8988T (cell line): Measurements from ENCODE around the gene ARHGEF12.
A peak's percentile ranks its signal among the peaks of the same experiment; 100 is the strongest.

ENCODE experiments used
- DNase-seq: peaks from one replicate; pipeline ENCODE4 v3.0.0; 2011

The ARHGEF12 gene, protein sequence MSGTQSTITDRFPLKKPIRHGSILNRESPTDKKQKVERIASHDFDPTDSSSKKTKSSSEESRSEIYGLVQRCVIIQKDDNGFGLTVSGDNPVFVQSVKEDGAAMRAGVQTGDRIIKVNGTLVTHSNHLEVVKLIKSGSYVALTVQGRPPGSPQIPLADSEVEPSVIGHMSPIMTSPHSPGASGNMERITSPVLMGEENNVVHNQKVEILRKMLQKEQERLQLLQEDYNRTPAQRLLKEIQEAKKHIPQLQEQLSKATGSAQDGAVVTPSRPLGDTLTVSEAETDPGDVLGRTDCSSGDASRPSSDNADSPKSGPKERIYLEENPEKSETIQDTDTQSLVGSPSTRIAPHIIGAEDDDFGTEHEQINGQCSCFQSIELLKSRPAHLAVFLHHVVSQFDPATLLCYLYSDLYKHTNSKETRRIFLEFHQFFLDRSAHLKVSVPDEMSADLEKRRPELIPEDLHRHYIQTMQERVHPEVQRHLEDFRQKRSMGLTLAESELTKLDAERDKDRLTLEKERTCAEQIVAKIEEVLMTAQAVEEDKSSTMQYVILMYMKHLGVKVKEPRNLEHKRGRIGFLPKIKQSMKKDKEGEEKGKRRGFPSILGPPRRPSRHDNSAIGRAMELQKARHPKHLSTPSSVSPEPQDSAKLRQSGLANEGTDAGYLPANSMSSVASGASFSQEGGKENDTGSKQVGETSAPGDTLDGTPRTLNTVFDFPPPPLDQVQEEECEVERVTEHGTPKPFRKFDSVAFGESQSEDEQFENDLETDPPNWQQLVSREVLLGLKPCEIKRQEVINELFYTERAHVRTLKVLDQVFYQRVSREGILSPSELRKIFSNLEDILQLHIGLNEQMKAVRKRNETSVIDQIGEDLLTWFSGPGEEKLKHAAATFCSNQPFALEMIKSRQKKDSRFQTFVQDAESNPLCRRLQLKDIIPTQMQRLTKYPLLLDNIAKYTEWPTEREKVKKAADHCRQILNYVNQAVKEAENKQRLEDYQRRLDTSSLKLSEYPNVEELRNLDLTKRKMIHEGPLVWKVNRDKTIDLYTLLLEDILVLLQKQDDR (N-terminal part only)

DNA sequence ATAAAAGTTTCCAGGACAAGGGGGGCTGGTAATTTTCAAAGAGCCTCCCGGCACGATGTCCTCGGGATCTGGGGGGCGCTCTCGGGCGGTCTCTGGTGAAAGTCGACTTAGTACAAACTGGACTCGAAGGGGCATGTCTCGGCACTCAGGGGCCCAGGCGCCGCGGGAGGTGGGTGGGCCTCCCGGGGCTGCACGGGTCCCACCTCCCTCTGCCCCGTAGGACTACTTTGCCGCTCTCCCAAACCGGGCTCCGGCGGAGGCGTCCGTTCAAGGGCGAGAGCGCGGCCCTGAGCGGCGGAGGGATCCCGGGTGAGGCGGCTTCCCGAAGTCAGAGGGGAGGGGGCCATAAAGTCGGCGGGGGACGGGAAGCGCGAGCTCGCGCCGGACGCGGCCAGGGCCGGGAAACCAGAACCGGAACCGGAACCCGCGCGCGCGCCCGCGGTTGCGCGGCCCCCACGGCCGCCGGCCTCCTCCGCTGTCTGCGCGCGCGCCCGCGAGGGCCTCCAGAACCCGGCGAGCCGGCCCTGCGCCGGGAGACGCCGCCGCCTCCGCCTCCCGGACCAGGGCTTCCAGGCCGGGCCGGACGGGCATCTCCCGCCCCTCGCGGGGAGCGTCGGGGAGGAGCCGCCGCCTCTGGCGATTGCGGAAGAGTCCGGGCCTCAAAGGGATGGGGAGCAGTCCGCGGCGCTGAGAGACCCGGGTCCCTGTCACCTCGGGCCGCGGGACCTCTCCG, at the start of gene ARHGEF12:
ARHGEF12 (plus strand) TSS at position 506 of the 733 bp plus-strand sequence. CDS start 831 bp downstream, outside the sequence.
- peak; percentile 95 for DNase-seq

DNA sequence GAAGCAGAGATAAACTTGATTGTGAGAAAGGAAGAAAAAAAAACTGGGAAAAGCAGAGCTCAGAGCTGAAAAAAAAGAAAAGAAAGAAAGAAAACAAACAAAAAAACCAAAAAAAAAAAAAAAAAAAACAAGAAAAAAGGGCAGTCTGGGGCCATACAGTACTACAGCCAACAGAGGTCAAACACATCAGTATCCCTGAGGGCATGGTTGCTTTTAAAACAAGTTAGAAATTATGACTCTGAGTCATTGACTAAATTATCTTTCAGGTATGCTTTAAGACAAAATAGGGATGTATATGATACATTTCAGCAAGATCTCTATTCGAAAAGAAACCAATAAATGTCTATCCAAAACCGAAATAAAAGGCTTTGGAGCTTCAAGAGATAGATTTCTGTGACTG, 48.2 kb upstream of the ARHGEF12 start:
- DNase-seq = no peak

DNA sequence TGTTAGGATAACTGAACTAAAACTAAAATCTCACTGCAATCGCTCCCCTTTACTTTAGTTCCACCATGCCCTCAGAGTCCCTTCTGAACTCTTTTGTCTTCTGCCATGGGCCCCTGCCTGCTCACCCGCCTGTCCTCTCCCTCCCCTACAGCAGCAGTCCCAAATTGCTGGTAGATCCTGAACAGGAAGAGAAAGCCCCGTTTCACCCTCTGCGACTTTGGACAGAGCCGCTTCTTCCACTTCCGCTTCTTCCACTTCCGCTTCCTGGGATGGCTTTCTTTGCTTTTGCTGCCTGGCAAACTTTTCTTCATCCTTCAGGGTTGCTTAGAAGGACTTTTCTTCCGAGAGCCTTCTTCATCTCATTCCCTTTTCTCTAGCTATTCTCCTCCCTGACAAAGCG, 46.8 kb upstream of the ARHGEF12 start:
- DNase-seq = no peak

DNA sequence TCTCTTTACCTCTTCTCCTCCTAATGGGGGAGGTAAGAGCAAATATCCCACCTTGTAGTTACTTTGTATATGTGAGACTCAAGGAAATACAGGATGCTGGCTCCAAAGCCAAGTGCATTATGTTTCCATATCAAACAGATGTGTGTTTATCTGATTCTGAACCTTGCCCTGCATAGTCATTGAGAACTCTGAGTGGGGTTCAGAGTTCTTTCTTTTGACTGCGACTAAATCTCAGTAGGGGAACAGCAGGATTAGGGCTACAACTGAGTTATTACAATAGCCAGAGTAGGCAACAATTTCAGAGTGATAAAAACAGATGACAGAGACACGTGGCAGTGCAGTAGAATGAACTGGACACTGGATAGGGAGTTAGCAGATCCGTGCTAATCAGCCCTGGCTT, 45.3 kb upstream of the ARHGEF12 start:
- DNase-seq = no peak

DNA sequence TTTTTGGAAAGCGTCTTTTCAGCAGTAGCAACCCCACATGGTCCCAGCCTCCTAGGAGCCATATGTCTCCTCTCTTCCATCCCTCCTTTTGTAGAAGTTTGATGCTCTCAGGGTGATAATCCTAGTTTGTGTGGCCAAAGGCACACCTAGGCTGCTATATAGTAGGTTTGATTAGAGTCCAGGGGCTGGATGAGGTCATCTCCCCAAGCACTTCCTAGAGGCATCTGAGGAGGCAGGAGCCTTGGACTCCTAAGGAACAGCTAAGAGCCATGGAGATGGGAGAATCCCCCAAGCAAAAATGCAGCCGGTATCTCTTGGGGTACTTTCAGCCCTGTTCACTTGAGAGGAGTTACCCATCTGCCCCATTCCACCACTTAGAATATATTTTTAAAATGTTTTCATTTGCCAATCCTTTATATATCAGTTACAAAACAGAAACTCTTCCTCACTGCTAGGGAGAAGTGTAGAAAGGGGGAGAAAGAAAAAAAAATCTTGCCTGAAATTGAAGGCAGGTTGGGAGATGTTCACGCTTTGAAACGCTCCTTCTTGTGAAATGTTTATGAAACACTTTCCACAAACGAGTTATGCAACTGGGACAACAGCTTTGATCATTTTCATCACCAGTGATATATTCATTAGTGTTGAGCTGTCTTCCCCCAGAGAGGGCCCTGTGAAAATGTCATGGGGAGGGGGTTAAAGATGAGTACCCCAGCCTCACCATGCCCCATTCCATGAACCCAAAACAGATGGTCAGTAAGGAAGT, 43.0 kb upstream of the ARHGEF12 start:
- DNase-seq = no peak

DNA sequence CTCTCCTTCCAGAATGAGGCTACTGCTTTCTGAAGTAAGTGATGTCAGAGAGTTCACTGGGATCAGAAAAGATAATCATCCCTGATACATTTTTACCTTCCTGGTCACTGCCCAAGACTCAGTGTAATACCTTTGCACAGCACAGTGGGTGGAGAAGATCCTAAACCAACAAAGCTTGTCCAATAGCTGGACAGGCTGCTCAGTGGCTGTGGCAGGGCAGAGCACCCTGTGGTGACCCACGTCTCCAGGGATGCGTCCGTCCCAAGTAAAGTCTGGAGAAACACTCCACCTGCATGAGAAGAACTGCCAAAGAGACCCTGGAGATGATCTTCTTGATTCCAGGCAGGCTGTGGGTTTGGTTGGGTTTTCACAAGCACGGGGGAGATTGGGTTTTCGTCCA, 42.1 kb upstream of the ARHGEF12 start:
- no peak for DNase-seq

DNA sequence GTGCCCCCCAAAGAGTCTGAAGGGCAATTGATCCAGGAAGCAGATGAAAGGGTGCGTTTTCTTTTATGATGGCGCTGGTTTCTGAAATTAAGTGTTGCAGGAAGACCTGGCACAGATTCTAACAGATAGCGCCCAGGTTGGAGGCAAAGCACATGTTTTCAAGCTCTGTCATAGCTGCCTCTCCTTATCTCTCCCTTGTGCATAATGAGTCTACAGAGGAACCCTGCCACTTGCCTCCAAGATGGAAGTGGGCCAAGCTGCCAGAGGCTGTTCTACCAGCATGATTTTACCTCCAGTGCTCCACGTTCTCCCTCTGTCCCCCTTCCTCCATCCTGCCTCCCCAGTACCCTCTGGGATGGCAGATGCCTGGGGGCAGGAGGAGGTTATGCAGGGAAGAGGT, 41.1 kb upstream of the ARHGEF12 start:
- no peak for DNase-seq

DNA sequence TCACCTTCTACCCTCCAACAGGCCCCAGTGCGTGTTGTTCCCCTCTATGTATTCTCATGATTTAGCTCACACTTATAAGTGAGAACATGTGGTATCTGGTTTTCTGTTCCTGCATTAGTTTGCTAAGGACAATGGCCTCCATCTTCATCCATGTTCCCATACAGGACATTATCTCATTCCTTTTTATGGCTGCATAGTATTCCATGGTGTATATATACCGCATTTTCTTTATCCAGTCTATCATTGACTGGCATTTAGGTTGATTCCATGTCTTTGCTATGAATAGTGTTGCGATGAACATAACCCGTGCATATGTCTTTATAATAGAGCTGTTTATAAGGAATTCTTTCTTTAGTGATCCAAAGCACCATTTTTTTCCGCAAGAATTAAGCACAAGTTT, 39.7 kb upstream of the ARHGEF12 start:
- DNase-seq = no peak

DNA sequence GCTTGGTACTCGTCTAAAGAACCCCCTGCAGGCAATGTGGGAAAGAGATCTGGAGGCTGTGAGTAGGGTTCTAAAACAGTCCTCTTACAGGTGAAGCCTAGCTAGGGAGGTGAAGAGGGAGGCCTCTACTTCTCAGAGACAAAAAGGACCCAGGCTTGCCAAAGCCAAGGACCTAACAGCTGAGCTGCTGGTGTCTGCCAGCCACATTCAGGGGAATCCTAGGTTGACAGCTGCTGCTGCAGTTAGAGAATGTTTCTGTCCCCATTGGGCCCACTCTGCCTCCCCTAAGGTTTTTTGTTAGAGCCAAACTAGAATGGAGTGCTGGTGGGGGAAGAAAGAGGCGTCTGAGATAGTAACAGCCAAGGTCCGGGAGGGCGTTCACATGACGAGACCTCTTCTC, 37.8 kb upstream of the ARHGEF12 start:
- no peak for DNase-seq

DNA sequence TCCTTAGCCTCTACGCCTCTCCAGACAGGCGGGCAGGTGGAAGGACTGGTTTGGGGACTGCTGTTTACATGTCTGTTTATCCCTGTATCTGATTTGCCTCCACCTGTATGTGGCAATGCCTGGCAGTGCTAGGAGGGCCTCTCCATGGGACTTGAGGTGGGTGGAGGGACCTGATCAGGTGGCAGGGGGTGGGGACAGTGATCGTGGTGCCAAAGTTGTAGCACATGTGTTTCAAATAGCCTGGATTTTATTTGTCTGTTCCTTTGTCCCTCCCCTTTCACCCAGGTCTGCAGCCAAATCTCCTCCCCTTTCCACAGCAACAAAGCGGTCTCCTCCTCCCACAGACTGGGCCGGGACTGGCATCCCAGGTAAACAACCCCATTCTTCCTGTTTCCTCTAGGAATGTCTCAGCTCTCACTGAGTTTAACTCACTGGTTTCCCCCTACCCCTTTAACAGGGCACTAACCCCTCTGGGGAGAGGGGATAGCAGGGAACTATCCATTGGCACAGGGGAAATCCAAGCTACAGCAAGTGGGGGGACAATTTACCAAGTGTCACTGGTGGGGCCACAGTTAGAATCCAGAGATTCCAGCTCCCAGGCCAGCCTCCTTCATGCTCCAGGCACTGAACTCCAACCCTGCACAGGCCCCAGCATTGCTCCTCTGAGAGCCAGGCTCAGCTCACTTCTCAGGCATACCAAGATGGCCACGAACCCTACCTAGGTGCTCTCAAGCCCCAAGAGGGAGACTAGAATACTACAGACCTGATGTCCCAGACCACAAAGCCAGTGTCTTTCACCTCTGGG, 34.0 kb upstream of the ARHGEF12 start:
- DNase-seq = no peak

DNA sequence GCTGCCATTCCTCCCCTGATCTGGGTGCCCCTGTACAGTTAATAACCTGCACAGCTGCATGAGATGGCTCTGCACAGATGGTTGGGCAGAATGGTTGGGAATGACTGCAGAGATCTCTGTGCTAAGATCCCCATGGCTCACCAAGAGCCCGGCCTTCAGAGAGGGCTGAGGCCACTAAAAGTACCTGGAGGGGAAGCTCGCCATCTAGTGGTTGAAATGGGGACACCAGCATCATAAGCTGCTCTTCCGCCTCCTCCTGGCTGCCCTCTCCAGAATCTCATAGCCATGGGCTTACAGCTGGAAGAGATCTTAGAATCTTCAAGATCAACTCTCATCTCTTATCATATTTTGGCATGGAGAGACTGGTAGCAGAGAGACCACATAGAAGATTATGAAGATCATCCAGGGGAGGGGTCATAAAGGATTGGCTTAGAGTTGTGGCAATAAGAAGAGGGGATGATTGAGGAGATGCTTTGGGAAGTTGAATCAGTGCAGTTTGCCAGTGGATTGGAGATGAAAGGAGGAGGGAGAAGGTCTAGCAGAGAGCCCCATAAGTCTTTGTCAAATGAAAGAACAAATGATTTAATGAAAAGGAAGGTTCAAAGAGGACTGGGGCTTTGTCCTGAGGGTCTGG, 33.1 kb upstream of the ARHGEF12 start:
- DNase-seq = peak; percentile 70

DNA sequence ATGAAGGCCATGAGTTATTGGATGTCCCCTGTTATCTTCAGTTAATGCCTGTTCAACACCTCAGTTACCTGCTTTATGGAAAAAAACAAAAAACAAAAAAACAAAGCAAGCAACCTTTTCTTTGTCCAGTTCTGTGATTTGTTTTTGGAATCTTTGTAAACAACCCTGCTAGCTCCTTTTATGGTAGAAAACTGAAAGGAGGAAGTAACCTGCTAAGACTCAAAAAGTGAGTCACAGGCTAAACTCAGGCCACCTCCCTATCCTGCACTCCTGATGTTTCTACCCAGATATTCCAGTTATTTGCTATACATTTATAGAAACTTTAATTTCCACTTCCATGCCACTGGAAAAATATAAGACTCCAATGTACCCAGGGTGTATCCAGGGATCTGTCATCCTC, 31.7 kb upstream of the ARHGEF12 start:
- no peak for DNase-seq

DNA sequence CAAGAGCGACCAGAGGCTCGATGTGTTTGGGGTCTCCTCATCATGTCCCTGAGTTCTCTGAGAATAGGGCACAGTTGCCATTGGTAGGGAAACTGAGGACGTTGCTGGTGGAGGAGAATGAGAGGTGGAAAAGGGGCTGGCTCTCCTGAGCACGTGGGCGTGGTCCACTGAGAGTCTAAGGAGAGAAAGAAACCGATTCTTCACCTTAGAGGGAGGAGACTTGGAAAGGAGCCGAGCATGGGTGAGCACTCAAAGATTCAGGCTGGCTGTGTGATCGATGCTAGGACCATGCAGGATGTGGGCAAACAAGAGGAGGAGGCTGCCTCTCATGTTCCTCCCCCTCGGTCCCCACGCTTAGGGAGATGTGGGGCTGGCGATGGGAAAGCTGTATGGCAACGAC, 30.9 kb upstream of the ARHGEF12 start:
- no peak for DNase-seq

DNA sequence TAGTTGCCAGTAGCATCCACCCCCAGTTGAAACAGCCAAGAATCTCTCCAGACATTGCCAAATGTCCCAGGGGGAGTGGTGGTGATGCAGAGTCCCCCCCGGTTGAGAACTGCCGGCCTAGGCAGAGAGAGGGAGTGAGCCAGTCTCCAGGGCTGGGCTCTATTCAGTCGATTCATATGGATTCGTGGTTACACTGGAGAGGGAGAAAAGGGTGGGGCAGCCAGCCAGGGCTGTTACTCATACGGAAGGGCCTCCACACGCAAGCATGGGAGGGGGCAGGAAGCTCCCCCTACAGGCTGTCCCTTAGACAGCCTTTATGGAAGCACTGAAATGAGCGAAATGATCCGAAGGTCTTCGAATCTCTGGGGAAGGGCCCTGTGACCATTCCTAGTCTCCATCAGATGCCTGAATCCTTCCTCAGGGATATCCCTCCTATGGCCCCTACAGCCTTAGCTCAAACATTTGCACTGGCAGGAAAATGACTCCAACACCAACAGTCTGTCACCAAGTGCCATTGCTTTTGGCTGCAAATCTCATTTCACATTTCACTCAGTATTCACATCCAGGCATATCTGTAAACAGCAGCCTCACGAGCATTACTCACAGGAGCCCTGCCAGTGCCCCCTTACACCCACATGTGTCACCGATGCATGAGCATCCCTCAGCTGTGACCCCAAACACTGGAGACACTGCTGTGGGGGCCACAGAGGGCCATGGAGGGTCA, 29.5 kb upstream of the ARHGEF12 start:
- peak; percentile 69 for DNase-seq

DNA sequence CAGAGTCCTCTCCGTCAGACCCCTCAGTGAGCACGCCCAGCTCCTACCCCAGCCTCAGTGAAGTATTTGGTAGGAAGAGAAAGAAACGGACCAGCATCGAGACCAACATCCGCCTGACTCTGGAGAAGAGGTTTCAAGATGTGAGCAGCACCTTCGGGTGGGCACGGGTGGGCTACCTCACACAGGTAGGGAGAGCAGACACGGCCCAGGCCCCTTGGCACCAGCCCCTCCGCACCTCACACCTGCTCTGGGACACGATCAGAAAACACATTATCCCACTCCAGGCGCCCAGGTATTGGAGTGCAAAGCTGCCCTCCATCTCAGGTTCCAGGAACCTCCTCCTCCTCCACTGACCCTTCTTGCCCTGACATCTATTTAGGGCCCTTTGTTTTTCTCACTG, 28.7 kb upstream of the ARHGEF12 start:
- no peak for DNase-seq

DNA sequence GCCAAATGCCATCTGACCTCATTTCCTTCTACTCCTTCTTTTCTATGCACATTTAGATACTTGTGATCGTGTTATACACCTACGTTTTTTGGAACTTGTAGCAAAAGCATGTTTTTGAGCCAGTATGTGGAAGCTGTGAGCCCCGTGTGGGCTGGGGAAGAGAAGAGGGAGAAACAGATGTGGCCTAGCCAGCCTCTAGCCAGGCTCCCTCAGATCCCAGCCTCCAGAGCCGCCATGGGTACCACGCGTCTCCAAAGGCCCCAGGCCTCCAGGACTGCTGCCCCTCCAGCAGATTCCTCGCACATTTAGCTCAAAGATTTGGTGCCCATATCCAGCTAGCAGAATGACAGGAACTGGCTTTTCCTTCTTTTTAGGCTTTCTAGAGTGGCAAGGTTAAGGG, 28.1 kb upstream of the ARHGEF12 start:
- DNase-seq = no peak

DNA sequence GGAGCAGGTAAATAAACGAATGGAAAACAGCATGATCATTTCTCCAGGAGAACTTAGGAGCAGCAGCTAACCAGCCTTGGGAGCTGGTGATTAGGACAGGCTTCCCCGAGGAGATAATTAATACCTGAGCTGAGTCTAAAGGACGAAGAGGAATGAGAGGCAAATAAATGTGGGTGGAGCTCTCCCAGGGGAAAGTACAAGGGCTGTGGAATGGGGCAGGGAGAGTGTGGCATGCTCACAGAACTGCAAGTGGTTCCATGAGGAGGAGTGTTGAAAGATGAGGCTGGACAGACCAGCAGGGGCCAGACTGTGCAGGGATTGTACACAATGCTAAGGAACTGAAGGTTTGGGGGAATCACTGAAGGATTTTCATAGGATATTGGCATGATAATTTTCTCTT, 25.3 kb upstream of the ARHGEF12 start:
- DNase-seq = no peak

DNA sequence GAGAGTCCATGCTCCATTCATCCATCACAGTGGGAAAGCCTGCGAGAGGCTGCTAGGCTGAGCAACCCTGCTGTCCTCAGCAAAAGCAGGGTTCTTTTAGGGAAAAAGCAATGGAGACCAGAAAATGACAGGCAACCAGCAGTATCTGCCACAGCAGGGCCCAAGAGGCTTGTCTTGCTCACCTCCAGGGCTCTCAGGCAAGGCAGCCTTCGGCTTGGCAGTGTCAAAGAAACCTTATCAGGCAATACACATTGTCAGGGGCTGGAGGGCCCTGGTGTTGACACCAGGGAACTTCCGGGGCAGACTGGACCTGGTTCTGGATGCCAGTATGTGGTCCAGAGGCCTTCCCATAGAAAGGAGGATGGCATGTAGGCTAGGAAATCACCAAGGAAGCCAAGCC, 21.4 kb upstream of the ARHGEF12 start:
- no peak for DNase-seq

DNA sequence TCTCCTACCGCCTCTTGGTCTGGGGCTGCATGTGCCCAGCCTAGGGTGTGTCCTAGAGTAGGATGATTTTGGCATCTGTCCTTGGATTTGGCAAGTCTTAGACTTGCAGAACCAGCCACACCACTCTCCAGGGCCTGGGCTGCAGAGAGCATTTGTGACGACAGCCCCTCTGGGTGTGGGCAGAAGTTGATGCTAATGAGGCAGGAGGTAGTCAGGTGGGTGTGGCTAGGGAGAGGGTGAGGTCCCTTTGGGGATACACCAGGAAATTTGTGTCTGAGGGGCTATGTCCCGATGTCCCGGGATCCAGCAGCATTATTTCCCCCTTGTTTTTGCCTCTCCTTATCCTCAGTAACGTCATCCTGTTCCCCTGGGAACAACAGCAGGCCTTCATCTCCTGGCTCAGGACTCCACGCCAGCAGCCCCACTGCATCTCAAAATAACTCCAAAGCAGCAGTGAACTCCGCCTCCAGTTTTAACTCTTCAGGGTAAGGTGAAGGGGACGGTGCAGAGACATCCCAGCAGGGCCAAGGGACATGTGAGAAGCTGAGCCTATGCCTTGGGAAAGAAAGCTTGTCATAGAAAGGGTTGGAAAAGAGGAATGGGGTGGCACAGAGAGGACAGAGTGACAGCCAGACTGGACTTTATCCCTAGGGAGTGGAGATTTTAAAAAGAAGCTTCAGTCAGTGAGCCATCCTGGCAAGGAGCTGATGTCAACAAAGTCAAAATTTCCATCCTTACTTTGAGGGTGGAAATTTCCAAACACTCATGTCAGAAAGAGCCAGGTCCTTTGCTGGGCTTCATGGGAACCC, 19.1 kb upstream of the ARHGEF12 start:
- DNase-seq = no peak
